Left colon (tissue), 2 donors: Measurements from ENCODE around the gene NOP58. TPM values are rescaled to one million over a fixed set of nuclear protein-coding genes. Genes with fewer than 3 reads are reported as not detected.
"Not testable (repeated sequence)": the region's sequence is repeated elsewhere in the genome, so short reads cannot be mapped to it uniquely, and the experiment has no call there.

Experiments used
- ATAC-seq: fragments of 200-7000 bp; cut with Tn5 transposase; one replicate; pipeline ENCODE4 v1.9.1; 2020; ENCODE audit warnings: mild to moderate bottlenecking, moderate library complexity
- DNase-seq, 2 donors: peaks; one replicate each; pipeline ENCODE4 v3.0.0-alpha.2; 2020
- intact Hi-C, 2 donors: fragments of 100-400 bp; cut with DNase I in 1 of 2; cut with micrococcal nuclease in 1 of 2; formaldehyde crosslinking; loops; one replicate each; pipeline versions ENCODE4 v1.11.2 to v1.14.0; 2022; cut with DNase I, micrococcal nuclease
- long read RNA-seq: library from polyadenylated mRNA; unstranded; transcript quantifications from one replicate; pipeline ENCODE4 v2.0.0, GENCODE V29; 2021
- total RNA-seq, 2 donors: library from RNA; stranded (reverse); fragmentation: NEBNext Ultra II Directional; extraction: Animal tissue kit (Norgen Biotek cat#: 25700); gene quantifications; one replicate each; pipeline ENCODE4 v1.2.1, GENCODE V29; 2021
- donor health status: DM: no; HTN: no; CAD: no.
- donor health status: DM: yes; HTN: yes; CAD: no.

The NOP58 gene, protein sequence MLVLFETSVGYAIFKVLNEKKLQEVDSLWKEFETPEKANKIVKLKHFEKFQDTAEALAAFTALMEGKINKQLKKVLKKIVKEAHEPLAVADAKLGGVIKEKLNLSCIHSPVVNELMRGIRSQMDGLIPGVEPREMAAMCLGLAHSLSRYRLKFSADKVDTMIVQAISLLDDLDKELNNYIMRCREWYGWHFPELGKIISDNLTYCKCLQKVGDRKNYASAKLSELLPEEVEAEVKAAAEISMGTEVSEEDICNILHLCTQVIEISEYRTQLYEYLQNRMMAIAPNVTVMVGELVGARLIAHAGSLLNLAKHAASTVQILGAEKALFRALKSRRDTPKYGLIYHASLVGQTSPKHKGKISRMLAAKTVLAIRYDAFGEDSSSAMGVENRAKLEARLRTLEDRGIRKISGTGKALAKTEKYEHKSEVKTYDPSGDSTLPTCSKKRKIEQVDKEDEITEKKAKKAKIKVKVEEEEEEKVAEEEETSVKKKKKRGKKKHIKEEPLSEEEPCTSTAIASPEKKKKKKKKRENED
- total RNA-seq: 10 to 100 TPM; 29.8 to 41.3 TPM
- long read RNA-seq, transcript NOP58-201 (15 exons, 2,046 nt): major isoform, 11 of 56 reads
- long read RNA-seq, partial matches to known transcripts: 37 of 56 reads
- long read RNA-seq, other reads (novel, unspliced or antisense): 8 of 56 reads

DNA sequence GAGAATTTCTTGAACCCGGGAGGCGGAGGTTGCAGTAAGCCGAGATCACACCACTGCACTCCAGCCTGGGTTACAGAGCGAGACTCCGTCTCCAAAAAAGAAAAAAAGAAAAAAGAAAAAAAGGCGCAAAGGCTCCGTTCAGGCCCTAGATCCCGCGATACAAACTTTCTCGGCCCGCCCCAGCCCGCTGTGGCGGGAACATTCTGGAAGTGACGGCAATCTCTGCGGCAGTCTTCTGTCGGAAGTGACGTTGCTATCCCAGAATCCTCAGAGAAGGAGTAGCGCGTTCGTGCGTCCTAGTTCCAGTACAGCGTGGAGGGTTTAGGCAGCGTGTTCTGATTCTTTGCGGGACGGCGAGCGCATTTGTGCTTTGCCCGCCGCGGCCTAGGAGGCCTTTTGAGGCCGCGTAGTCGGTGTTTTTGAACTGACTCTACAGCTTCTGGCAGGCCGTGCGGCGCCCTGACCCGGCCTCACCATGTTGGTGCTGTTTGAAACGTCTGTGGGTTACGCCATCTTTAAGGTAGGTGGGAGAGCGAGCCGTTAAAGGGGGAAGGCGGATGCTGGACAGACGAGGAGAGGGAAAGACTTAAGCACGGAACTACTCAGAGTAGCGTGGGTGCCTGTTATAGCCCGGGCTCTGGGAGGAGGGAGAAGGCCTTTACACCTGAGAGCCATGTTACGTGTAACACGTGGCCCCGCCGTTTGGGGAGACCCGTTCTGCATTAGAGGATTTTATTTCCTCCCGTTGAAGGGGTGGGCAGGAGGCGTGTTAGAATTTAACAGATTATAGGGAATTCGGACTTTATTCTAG lies at the start of gene NOP58:
Gene NOP58, plus strand, starts transcription at position 297 of the 811 bp plus-strand sequence. Its CDS starts 179 bp downstream, at position 476.
- peak; percentile 91 to 95 for DNase-seq
- peak; percentile 91 for ATAC-seq
- intact Hi-C loops: no loop called here

DNA sequence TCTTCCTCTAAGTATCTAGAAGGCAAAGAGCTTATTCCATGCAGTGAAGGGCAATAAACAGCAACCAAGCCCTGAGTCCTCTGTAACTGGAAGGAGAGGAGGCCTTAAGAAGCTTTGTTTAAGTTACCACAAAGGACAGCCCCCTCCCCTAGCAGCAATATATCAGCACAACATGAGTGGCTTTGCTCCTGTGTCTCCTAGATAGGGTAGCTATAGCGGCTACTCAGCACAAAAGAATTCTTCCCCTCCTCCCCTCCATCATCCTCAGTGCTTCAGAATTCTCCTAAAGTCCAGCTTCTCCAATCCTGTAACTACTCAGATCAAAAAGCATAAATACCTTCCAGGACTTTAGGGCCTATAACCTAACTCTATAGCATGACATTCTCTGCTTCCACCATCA lies 43.7 kb upstream of the NOP58 start:
- intact Hi-C loops: no loop called here
- DNase-seq (no peak), ATAC-seq (no peak)

DNA sequence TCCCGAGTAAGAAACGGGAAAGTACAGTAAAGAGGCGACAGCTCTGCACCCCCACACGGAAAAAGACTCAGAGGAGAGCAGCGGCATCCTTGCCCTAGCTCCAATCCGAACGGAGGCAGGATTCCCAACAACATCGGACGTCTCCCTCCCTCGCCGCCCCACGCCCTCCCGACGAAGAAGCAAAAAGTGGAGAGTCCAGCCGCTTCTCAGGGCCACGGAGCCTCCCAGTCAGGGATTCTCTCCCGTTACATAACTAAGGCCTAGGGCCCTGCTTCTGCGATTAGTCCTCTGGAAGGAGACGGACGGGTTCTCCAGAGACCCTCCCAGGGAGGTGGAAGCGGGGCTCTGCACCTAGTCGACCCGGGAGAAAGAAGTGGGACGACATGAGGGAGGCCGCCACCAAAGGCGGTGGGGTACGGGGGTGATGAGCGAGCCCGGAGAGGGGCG lies 27.8 kb upstream of the NOP58 start:
- intact Hi-C loops: no loop called here
- peak; percentile 61 for ATAC-seq
- peak; percentile 35 to 39 for DNase-seq

DNA sequence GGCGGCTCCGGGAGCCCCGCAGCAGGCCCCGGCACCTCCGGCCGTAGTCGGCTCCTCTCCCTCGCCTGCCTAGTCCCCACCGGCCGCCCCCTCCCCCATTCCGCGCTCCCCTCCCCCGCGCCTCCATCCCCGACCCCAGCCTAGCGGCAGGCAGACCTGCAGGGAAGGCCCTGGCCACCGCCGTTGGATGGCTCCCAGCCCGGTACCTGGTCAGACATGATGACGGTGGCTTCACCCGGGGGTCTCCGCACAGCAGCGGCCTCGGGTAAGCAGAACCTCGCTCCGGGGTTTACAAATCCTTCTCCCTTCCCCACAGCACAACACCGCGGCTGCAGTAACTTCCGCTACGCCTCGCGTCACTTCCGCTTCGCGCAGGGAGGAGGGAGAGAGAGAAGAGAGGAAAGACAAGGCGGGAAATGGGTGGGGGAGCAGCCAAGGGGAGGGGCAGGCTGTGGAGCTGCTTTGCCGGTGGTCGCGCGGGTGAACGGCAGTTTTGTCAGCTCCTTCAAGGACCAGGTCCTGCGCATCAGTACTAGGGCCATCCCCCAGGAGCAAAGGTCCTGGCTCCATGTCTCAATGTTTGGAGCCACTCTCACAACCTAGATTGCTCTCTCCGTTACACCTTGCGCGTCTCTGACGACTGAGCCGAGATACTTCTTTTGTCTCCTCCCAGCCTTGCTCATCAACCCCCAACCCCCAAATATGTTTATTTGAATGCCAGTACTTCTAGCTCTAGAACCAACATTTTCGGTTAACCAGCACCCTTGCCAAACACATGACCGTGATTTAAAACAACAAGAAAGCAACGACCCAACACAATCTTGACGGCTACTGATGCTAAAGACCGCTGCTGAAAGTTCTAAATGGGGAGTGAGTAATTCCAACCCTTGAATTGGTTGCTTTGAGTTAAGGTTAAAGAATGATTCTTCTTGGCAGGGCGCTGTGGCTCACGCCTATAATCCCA lies 27.0 kb upstream of the NOP58 start, which contains the start of gene SUMO1:
Gene SUMO1, minus strand, starts transcription at position 364 of the 964 bp plus-strand sequence. Its CDS starts 146 bp downstream, at position 218.
- intact Hi-C loops: no loop called here
- DNase-seq (peak; percentile 91), ATAC-seq (peak; percentile 97)

DNA sequence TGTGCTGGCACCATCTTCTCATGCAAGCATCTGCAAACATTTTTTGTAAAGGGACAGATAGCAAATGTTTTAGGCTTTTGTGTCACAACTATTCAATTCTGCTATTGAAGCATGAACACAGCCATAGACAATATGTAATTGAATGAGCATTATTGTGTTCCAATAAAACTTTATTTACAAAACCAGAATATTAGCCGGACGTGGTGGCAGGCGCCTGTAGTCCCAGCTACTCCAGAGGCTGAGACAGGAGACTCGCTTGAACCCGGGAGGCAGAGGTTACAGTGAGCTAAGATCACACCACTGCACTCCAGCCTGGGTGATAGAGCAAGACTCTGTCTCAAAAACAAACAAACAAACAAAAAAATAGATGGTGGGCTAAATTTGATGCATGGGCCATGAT lies 17.9 kb upstream of the NOP58 start:
- intact Hi-C loops, DNase-seq, ATAC-seq: not testable (repeated sequence)

DNA sequence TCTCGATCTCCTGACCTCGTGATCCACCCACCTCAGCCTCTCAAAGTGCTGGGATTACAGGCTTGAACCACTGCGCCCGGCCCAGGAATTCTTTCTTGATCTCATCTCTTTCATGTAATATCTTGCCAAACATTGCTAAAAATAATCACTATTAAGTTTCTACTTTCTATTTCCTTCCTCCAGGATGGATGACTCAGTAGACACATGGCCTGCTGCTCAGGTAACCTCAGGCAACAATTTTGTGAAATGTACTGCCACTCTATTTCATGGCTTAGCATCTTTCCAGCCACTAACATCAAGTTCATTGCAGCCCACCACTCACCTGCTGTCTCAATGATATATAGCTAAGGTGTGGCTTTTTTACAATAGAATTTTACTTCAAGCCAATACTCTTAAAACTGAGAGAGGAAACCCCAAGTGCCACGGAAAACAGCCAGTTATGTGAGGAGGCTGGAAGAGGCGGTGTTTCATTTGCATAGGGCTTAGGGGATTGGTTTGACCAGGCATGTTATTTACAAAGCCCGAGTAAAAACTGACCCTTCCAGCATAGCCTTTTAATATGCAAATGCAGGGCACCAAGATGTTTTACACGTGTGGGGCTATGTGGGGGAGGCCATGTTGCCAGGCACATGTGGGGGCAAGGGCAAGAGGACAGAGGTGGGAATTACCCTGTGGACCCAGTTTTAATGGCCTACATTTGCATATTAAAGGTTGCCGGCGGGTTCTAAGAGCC lies 15.9 kb upstream of the NOP58 start:
- intact Hi-C loops: no loop called here
- no peak for ATAC-seq

DNA sequence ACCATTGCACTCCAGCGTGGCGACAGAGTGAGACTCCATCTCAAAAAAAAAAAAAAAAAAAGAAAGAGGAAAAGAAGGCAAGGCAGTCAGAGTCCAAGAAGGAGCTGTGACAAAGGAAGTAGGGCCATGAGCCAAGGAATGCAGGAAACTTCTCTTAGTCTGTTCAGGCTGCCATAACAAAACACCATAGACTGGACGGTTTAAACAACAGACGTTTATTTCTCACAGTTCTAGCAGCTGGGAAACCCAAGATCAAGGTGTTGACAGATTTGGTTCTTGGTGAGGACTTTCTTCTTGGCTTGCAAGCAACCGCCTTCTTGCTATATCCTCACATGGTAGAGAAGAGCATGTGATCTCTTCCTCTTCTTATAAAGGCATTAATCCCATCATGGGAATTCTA lies 14.1 kb upstream of the NOP58 start:
- no peak for ATAC-seq
- intact Hi-C loops: no loop called here
- DNase-seq: no peak

More for the DNA sequence above, 15.9 kb upstream of the NOP58 start:
- no peak for DNase-seq

DNA sequence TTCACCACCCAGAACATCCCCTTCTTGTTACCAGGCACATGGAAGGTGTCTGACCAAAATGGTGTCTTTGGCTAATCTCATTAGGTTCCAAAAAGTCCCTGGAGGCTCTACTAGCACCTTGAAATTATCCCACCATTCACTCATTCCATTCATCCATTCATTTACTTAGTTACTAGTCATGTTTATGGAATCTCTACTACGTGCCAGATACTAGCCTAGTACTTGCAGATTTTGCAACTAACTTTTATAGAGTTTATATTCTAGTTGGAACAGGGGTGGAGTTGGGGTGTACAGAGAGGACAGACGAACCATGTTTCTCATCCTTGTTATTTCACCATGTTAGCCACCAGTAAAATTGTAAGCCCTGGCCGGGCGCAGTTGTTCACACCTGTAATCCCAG lies 4.0 kb upstream of the NOP58 start:
- DNase-seq: no peak

DNA sequence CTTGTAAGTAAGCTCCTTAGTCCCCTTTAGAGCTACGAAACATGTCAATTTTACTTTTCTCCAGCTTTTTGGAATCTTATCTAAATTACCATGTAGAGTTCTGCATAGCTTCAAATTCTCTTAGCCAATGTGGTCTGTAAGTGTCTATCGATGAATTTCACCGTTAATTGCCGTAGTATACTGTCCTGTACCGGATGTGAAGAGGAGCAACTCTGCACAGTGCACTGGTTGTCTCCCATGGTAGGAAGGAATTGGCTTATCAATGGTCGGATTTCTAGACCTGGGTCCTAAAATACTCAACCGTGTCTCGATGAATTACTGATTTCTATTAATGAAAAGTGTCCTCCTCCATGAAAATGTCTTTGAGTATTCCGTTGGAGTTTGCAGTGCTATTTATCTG lies 1.9 kb downstream of the NOP58 start:
- DNase-seq: no peak
- intact Hi-C loops: no loop called here
- no peak for ATAC-seq

More for the DNA sequence above, 4.0 kb upstream of the NOP58 start:
- intact Hi-C loops: no loop called here
- no peak for ATAC-seq

DNA sequence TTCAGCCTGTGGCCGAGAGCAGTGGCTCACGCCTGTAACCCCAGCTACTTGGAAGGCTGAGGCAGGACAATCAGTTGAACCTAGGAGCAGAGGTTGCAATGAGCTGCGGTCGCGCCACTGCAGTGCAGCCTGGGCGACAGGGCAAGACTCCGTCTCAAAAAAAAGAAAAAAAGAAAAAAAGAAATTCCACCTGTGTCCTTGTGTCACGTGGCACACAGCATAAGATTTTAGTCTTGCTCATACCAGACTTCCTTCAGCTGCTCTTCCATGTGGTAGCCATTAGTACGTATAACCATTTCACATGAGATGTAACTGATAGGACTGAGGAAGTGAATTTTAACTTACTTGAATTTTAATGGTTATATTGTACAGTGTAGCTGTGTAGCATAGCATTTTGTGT lies 4.0 kb downstream of the NOP58 start:
- intact Hi-C loops: no loop called here
- DNase-seq (peak in 1 of 2 donors; percentile 19), ATAC-seq (peak; percentile 8)

DNA sequence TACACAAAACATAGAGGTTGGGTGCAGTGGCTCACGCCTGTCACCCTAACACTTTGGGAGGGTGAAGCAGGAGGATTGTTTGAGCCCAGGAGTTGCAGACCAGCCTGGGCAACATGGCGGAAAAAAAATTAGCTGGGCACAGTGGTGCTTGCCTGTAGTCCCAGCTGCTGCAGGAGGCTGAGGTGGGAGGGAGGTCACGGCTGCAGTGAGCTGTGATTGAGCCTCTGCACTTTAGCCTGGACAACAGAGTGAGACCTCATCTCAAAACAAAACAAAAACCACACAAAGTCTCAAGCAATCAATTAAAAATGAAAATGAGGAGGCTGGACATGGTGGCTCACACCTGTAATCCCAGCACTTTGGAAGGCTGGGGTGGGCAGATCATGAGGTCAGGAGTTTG lies 4.9 kb downstream of the NOP58 start:
- intact Hi-C loops: no loop called here
- ATAC-seq (no peak), DNase-seq (no peak)

DNA sequence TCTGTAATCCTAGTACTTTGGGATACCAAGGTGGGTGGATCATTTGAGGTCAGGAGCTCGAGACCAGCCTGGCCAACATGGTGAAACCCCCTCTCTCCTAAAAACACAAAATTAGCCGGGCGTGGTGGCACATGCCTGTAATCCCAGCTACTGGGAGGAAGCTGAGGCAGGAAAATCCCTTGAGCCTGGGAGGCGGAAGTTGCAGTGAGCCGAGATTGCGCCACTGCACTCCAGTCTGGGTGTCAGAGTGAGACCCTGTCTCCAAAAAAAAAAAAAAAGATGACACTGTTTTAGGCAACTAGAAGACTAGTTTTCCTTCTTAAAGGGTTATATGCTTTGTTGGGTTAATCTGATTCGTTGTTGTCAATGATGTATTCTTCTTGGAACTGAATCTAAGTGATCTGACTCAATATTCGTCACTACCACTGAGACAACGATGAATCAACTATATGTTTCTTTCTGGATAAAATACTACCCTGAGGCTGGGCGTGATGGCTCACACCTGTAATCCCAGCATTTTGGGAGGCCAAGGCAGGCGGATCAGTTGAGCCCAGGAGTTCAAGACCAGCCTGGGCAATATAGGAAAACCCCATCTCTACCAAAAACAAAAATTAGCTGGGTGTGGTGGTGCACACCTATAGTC lies 10.6 kb downstream of the NOP58 start:
- intact Hi-C loops, DNase-seq, ATAC-seq: not testable (repeated sequence)

DNA sequence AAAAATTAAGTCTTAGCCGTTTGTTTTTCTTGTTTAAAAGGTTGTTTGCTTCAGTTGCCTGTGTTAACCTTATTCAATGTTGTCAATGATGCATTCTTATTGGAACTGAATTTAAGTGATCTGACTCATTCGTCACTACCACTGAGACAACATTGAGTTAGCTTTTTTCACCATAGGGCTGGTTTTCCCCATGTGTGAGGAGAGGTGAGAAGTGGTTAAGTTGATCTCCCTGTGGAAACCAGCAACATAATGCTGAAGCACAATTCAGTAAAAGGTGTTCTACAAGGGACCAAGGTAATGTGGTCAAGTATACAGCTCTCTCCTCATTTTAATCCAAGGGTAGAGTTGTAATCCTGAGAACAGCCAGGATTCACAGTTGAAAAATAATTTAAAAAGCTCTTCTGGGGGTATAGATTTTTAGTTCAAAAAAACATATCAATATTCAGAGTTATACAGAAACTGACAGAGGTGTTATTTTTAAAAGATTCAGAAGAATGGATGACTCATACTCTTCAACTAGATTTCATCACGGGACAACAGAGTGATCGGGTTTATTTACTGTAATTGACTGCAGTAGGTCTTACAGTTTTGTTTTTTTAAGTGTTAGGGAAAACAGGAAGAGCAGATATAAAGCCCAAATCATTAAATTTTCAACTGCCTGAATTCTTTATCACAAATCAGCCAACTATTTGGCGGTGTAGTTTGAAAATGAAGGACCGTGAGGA lies 12.6 kb downstream of the NOP58 start:
- no peak for ATAC-seq
- intact Hi-C loops: no loop called here
- no peak for DNase-seq

DNA sequence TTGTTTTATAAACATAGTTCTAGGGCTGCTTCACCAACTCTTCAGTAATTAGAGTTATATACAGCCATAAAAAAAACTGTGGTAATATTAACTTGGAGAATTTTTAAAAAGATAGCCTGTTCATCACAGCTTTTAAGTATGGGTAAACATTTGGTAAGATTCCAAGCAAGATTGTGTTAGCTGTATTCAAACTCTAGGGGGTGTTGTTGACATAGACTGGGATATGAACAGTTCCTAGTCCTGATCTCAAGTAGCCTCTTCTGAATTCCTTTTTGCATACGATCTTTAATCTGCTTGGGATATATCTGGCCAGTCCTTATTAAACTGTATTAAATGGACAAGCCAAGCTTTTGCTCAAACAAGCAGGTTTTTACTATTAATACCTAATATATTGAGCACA lies 13.4 kb downstream of the NOP58 start:
- intact Hi-C loops: no loop called here
- ATAC-seq: peak; percentile 83
- DNase-seq: no peak

DNA sequence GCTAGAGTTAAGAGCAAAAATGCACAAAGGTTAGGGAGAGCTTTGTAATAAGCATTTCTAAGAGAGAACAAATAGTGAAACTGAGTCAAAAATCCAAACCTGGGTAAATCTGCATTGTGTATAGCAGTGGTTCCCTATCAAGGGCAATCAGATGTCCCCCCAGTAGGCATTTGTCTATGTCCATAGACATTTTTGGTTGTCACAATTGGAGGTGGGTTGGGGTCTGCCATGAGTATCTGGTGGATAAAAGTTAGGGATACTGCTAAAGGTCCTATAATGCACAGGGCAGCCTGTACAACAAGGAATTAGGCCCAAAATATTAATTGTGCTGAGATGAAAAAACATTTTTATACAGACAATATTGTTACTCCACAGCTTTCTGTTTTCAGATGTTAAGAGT lies 21.0 kb downstream of the NOP58 start:
- intact Hi-C loops: no loop called here
- DNase-seq: no peak
- ATAC-seq: no peak

DNA sequence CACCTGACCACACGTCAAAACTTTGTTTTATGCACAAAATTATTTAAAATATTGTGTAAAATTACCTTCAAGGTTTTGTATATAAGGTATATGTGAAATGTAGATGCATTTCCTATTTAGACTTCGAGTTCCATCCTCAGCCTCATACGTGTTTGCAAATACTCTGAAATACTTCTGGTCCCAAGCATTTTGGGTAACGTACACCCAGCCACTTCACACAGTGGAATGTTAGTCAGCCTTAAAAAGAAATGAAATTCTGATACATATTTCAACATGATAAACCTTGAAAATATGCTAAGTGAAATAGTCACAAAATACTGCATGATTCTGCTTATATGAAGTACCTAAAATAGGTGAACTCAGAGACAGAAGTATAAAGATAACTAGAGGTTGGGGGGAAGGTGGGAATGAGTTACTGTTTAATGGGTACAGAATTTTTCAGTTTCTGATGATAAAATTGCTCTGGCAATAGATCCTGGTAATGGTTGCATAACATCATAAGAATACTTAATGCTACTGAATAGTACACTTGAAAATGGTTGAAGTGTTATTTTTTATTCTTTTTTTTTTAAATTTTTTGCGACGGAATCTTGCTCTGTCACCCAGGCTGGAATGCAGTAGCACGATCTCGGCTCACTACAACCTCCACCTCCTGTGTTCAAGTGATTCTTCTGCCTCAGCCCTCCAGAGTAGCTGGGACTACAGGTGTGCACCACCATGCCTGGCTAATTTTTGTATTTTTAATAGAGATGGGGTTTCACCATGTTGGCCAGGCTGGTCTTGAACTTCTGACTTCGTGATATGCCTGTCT lies 24.0 kb downstream of the NOP58 start:
- intact Hi-C loops: no loop called here
- DNase-seq (no peak), ATAC-seq (no peak)
